HEK293 (cell line): ENCODE data around the gene SORBS2.

Experiments
- CTCF ChIA-PET: fragments of 350-600 bp; formaldehyde crosslinking; extraction: SDS; loops from one replicate; lab custom pipeline; 2021; ENCODE audit warnings: antibody characterized with exemption; lab: Yijun Ruan, JAX
- POLR2A ChIA-PET: fragments of 300-600 bp; formaldehyde crosslinking; extraction: SDS; loops from one replicate; lab custom pipeline; 2020; ENCODE audit warnings: antibody characterized with exemption, inconsistent platforms; lab: Yijun Ruan, JAX
- H3K27ac ChIP-seq: fragments of 200-500 bp; sonication (Bioruptor generic); 2 replicates; pipeline ENCODE4 v1.5.1; 2014; ENCODE audit warnings: low read depth, low read length, control low read depth, inconsistent platforms; ENCODE audit errors: extremely low read depth
- H3K36me3 ChIP-seq, 2 experiments: fragments of 200-500 bp in 1 of 2; sonication (Bioruptor generic) in 1 of 2; 1 replicate in 1 of 2; 2 replicates in 1 of 2; pipeline ENCODE4 v1.5.1; 2014 to 2017; ENCODE audit warnings: inconsistent platforms in 2 of 2, low read length in 2 of 2; ENCODE audit not compliant: control insufficient read depth in 2 of 2, insufficient read depth in 1 of 2
- H3K4me1 ChIP-seq: fragments of 200-500 bp; sonication (Bioruptor generic); 2 replicates; pipeline ENCODE4 v1.5.1; 2014; ENCODE audit warnings: mild to moderate bottlenecking, low read length, inconsistent platforms; ENCODE audit not compliant: control insufficient read depth, insufficient read depth
- H3K4me3 ChIP-seq: 2 replicates; pipeline ENCODE4 v1.5.1; 2011; ENCODE audit warnings: low read depth, mild to moderate bottlenecking, control low read depth, low read length, moderate library complexity
- H3K9me3 ChIP-seq: fragments of 200-500 bp; sonication (Bioruptor generic); 2 replicates; pipeline ENCODE4 v1.5.1; 2014; ENCODE audit warnings: low read depth, low read length, inconsistent platforms; ENCODE audit not compliant: control insufficient read depth, insufficient read depth
- IKZF3 ChIP-seq: fragments of 450-650 bp; IDR thresholded peaks from 2 replicates; pipeline ENCODE4 v1.5.0; 2018; ENCODE audit warnings: missing biosample characterization, mild to moderate bottlenecking, missing genetic modification characterization, moderate library complexity
- INSM2 ChIP-seq: fragments of 450-650 bp; formaldehyde crosslinking; IDR thresholded peaks from 2 replicates; pipeline ENCODE4 v1.5.1; 2016; ENCODE audit warnings: missing biosample characterization, missing genetic modification characterization
- ZBTB17 ChIP-seq: fragments of 450-650 bp; formaldehyde crosslinking; IDR thresholded peaks from 2 replicates; pipeline ENCODE4 v1.5.1; 2016; ENCODE audit warnings: missing biosample characterization, missing genetic modification characterization
- ZBTB20 ChIP-seq: fragments of 450-650 bp; formaldehyde crosslinking; IDR thresholded peaks from 2 replicates; pipeline ENCODE4 v1.5.1; 2016; ENCODE audit warnings: missing biosample characterization, missing genetic modification characterization
- ZBTB48 ChIP-seq: fragments of 450-650 bp; formaldehyde crosslinking; IDR thresholded peaks from 2 replicates; pipeline ENCODE4 v1.5.1; 2016; ENCODE audit warnings: missing biosample characterization, missing genetic modification characterization
- ZBTB49 ChIP-seq: fragments of 450-650 bp; formaldehyde crosslinking; IDR thresholded peaks from 2 replicates; pipeline ENCODE4 v1.5.1; 2016; ENCODE audit warnings: missing biosample characterization, missing genetic modification characterization, low read depth
- ZNF19 ChIP-seq: fragments of 450-650 bp; formaldehyde crosslinking; IDR thresholded peaks from 2 replicates; pipeline ENCODE4; 2016; ENCODE audit warnings: missing biosample characterization, missing genetic modification characterization, low read depth
- ZNF341 ChIP-seq: fragments of 450-650 bp; formaldehyde crosslinking; IDR thresholded peaks from 2 replicates; pipeline ENCODE4; 2016; ENCODE audit warnings: low read depth, missing biosample characterization, missing genetic modification characterization
- ZNF416 ChIP-seq: fragments of 450-650 bp; formaldehyde crosslinking; IDR thresholded peaks from 2 replicates; pipeline ENCODE4 v1.5.1; 2016; ENCODE audit warnings: missing biosample characterization, missing genetic modification characterization
- ZNF433 ChIP-seq: fragments of 450-650 bp; formaldehyde crosslinking; IDR thresholded peaks from 2 replicates; pipeline ENCODE4 v1.5.1; 2016; ENCODE audit warnings: missing biosample characterization, missing genetic modification characterization, low read depth
- ZNF548 ChIP-seq: fragments of 450-650 bp; formaldehyde crosslinking; IDR thresholded peaks from 2 replicates; pipeline ENCODE4 v1.5.1; 2016; ENCODE audit warnings: missing biosample characterization, missing genetic modification characterization
- ZNF580 ChIP-seq: fragments of 450-650 bp; formaldehyde crosslinking; IDR thresholded peaks from 2 replicates; pipeline ENCODE4 v1.5.1; 2016; ENCODE audit warnings: missing biosample characterization, missing genetic modification characterization
- ZNF600 ChIP-seq: fragments of 450-650 bp; formaldehyde crosslinking; IDR thresholded peaks from 2 replicates; pipeline ENCODE4 v1.5.1; 2016; ENCODE audit warnings: missing biosample characterization, missing genetic modification characterization
- ZNF624 ChIP-seq: fragments of 450-650 bp; formaldehyde crosslinking; IDR thresholded peaks from 2 replicates; pipeline ENCODE4 v1.5.1; 2017; ENCODE audit warnings: missing biosample characterization, missing genetic modification characterization
- ZNF660 ChIP-seq: fragments of 450-650 bp; IDR thresholded peaks from 2 replicates; pipeline ENCODE4 v1.5.1; 2018; ENCODE audit warnings: missing biosample characterization, mild to moderate bottlenecking, missing genetic modification characterization
- ZNF830 ChIP-seq: fragments of 450-650 bp; IDR thresholded peaks from 2 replicates; pipeline ENCODE4 v1.5.0; 2018; ENCODE audit warnings: missing biosample characterization, missing genetic modification characterization, low read depth, mild to moderate bottlenecking, moderate library complexity
- ZSCAN5A ChIP-seq: fragments of 450-650 bp; formaldehyde crosslinking; IDR thresholded peaks from 2 replicates; pipeline ENCODE4 v1.5.1; 2016; ENCODE audit warnings: missing biosample characterization, missing genetic modification characterization
- TF ChIP-seq, protein P1 (sequence below): fragments of 450-650 bp; formaldehyde crosslinking; IDR thresholded peaks from 2 replicates; pipeline ENCODE4 v1.5.1; 2016; ENCODE audit warnings: missing biosample characterization, missing genetic modification characterization
- TF ChIP-seq, protein P2 (sequence below): fragments of 450-650 bp; formaldehyde crosslinking; IDR thresholded peaks from 2 replicates; pipeline ENCODE4 v1.5.1; 2016; ENCODE audit warnings: missing biosample characterization, missing genetic modification characterization

Gene SORBS2, protein sequence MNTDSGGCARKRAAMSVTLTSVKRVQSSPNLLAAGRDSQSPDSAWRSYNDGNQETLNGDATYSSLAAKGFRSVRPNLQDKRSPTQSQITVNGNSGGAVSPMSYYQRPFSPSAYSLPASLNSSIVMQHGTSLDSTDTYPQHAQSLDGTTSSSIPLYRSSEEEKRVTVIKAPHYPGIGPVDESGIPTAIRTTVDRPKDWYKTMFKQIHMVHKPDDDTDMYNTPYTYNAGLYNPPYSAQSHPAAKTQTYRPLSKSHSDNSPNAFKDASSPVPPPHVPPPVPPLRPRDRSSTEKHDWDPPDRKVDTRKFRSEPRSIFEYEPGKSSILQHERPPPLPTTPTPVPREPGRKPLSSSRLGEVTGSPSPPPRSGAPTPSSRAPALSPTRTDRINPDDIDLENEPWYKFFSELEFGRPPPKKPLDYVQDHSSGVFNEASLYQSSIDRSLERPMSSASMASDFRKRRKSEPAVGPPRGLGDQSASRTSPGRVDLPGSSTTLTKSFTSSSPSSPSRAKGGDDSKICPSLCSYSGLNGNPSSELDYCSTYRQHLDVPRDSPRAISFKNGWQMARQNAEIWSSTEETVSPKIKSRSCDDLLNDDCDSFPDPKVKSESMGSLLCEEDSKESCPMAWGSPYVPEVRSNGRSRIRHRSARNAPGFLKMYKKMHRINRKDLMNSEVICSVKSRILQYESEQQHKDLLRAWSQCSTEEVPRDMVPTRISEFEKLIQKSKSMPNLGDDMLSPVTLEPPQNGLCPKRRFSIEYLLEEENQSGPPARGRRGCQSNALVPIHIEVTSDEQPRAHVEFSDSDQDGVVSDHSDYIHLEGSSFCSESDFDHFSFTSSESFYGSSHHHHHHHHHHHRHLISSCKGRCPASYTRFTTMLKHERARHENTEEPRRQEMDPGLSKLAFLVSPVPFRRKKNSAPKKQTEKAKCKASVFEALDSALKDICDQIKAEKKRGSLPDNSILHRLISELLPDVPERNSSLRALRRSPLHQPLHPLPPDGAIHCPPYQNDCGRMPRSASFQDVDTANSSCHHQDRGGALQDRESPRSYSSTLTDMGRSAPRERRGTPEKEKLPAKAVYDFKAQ (N-terminal part only)

DNA sequence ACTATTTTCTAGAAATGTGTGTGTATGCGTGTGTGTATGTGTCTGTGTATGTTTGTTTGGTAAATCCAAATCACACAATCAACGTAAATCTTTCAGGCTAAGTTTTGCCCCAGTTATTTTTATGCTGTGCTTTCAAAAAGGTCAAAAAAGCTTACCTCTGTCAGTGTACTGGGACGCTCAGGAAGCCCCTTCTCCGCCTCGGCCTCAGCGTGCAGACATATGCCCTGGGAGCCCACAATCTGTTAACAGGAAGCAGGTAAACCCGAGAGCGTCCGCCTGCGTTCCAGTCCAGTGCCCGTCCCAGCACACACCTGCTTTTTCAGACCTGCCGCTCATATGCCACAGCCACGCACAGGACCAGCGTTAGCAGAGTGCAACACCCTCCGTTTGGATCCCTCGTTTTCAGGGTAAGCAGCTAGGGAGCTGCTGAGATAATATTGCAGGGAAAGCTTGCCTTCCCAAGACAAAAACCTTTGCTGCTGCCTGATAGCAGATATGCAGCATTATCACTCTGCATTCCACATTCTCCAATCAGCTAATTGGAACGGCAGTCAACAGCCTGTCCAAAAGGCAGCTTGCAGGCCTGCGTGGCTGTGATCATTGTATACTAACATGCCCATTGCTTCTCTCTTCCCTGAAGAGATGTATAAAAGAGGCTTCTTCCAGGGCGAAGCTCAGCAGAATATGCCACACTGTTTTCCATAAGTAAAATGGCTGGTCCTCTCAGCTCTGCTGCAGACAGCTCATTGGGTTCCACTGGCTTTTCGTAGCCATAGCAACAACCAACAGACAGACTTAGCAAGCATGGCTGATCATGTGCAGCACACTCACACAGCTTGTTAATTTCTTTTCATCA, at the start of gene SORBS2:
Gene SORBS2 (minus strand): TSS at position 686 of the 856 bp plus-strand sequence. CDS start 121,623 bp downstream, outside the sequence.
- CTCF ChIA-PET = interaction anchor here (0.6 to 1.1 kb wide), 3 partner anchors 171 to 1061 kb away, joined by 3 to 5 read pairs (median 4); no protein-coding TSS in a partner anchor
- TF ChIP-seq, protein P1, sequence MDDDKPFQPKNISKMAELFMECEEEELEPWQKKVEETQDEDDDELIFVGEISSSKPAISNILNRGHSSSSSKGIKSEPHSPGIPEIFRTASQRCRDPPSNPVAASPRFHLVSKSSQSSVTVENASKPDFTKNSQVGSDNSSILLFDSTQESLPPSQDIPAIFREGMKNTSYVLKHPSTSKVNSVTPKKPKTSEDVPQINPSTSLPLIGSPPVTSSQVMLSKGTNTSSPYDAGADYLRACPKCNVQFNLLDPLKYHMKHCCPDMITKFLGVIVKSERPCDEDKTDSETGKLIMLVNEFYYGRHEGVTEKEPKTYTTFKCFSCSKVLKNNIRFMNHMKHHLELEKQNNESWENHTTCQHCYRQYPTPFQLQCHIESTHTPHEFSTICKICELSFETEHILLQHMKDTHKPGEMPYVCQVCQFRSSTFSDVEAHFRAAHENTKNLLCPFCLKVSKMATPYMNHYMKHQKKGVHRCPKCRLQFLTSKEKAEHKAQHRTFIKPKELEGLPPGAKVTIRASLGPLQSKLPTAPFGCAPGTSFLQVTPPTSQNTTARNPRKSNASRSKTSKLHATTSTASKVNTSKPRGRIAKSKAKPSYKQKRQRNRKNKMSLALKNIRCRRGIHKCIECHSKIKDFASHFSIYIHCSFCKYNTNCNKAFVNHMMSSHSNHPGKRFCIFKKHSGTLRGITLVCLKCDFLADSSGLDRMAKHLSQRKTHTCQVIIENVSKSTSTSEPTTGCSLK (tag by site-specific recombination) = no peak
- TF ChIP-seq ZBTB17 (tag by site-specific recombination) (peak; percentile 98), INSM2 (tag by site-specific recombination) (no peak), ZNF624 (tag by site-specific recombination) (no peak), ZNF830 (tag by site-specific recombination) (no peak), ZNF433 (no peak), ZNF19 (no peak), ZBTB49 (tag by site-specific recombination) (no peak), IKZF3 (tag by site-specific recombination) (no peak), ZNF341 (tag by site-specific recombination) (no peak), ZNF416 (tag by site-specific recombination) (no peak), ZBTB48 (peak; percentile 57; the same call in 1 of the 2 replicates), ZNF660 (tag by site-specific recombination) (no peak), ZSCAN5A (tag by site-specific recombination) (no peak), ZNF580 (tag by site-specific recombination) (no peak), ZNF600 (tag by site-specific recombination) (peak; percentile 51; the same call in 1 of the 2 replicates), ZBTB20 (tag by site-specific recombination) (peak; percentile 63), ZNF548 (no peak)
- TF ChIP-seq, protein P2, sequence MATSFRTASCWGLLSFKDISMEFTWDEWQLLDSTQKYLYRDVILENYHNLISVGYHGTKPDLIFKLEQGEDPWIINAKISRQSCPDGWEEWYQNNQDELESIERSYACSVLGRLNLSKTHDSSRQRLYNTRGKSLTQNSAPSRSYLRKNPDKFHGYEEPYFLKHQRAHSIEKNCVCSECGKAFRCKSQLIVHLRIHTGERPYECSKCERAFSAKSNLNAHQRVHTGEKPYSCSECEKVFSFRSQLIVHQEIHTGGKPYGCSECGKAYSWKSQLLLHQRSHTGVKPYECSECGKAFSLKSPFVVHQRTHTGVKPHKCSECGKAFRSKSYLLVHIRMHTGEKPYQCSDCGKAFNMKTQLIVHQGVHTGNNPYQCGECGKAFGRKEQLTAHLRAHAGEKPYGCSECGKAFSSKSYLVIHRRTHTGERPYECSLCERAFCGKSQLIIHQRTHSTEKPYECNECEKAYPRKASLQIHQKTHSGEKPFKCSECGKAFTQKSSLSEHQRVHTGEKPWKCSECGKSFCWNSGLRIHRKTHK (tag by site-specific recombination) = no peak

More for the DNA sequence above, at the start of gene SORBS2:
- Histone ChIP-seq H3K27ac (peak within 1 kb of the TSS; percentile 33; the same call in 1 of the 2 replicates), H3K4me3 (peak within 1 kb of the TSS; percentile 59), H3K36me3 (no peaks in the 10 kb centered on the region), H3K9me3 (no peaks in the 10 kb centered on the region), H3K4me1 (0 out of 2 replicates have a peak, but pooled peaks cover 4% of the 10 kb centered on the region)
- POLR2A ChIA-PET = interaction anchor here (0.9 kb wide), 1 partner anchor 36 kb away, joined by 3 read pairs; no protein-coding TSS in a partner anchor
